A673 (cell line): ENCODE data around the gene TRIM43B. TPM values are rescaled to one million over a fixed set of nuclear protein-coding genes. Genes with fewer than 3 reads are reported as not detected.
"Not testable (repeated sequence)": the region's sequence is repeated elsewhere in the genome, so short reads cannot be mapped to it uniquely, and the experiment has no call there.

Experiments used
- BruUV-seq: library from RNA; stranded (reverse); fragments of 400-500 nt; replicated peaks from 2 replicates; lab custom pipeline; 2021; lab: Mats Ljungman, UMichigan
- CTCF ChIA-PET: fragments of 300-600 bp; sonication (Branson Sonifier 250); formaldehyde crosslinking; loops from one replicate; lab custom pipeline; 2022; ENCODE audit warnings: antibody characterized with exemption; lab: Charles Lee
- POLR2A ChIA-PET: fragments of 300-600 bp; sonication (Branson Sonifier 250); formaldehyde crosslinking; loops from one replicate; lab custom pipeline; 2022; ENCODE audit warnings: antibody characterized with exemption; ENCODE audit not compliant: low non-redundant PET; lab: Charles Lee
- DNase-seq: peaks from one replicate; pipeline ENCODE4 v3.0.0-alpha.2; 2015; ENCODE audit warnings: low spot score
- H3K27ac ChIP-seq: fragments of 200-600 bp; sonication (generic); 2 replicates; pipeline ENCODE4 v1.5.1; 2016; ENCODE audit warnings: mixed run types, low read depth, mild to moderate bottlenecking, mixed read lengths, antibody characterized with exemption, low read length; ENCODE audit not compliant: poor library complexity, severe bottlenecking
- H3K27me3 ChIP-seq: fragments of 200-600 bp; sonication (generic); replicated peaks from 2 replicates; pipeline ENCODE4 v1.6.1; 2017; ENCODE audit warnings: mixed run types, low read depth, mild to moderate bottlenecking, mixed read lengths, antibody characterized with exemption, low read length; ENCODE audit not compliant: insufficient read depth, poor library complexity
- H3K36me3 ChIP-seq: fragments of 200-600 bp; sonication (generic); 2 replicates; pipeline ENCODE4 v1.6.1; 2016; ENCODE audit warnings: mixed run types, mild to moderate bottlenecking, mixed read lengths, antibody characterized with exemption, low read length; ENCODE audit not compliant: insufficient read depth, poor library complexity, severe bottlenecking
- H3K4me1 ChIP-seq: fragments of 200-600 bp; sonication (generic); 2 replicates; pipeline ENCODE4 v1.6.1; 2017; ENCODE audit warnings: mixed run types, mild to moderate bottlenecking, mixed read lengths, antibody characterized with exemption, low read length; ENCODE audit not compliant: insufficient read depth, poor library complexity, severe bottlenecking
- H3K4me3 ChIP-seq: fragments of 200-600 bp; sonication (generic); 2 replicates; pipeline ENCODE4 v1.5.1; 2016; ENCODE audit warnings: low read depth, mixed run types, mild to moderate bottlenecking, mixed read lengths, low read length; ENCODE audit not compliant: poor library complexity, severe bottlenecking
- H3K9me3 ChIP-seq: fragments of 200-600 bp; sonication (generic); 2 replicates; pipeline ENCODE4 v1.6.1; 2016; ENCODE audit warnings: mixed run types, low read depth, mild to moderate bottlenecking, mixed read lengths, antibody characterized with exemption, low read length; ENCODE audit not compliant: poor library complexity, severe bottlenecking
- intact Hi-C: fragments of 100-400 bp; cut with micrococcal nuclease; formaldehyde crosslinking; loops from one replicate; pipeline ENCODE4 v1.10.0; 2022; ENCODE audit not compliant: unreplicated experiment
- total RNA-seq: library from RNA; stranded (reverse); gene quantifications from 2 replicates; pipeline ENCODE4 v1.2.3, GENCODE V29; 2021

Gene TRIM43B
- total RNA-seq, 1 experiment from 2014 or later: not detected

DNA sequence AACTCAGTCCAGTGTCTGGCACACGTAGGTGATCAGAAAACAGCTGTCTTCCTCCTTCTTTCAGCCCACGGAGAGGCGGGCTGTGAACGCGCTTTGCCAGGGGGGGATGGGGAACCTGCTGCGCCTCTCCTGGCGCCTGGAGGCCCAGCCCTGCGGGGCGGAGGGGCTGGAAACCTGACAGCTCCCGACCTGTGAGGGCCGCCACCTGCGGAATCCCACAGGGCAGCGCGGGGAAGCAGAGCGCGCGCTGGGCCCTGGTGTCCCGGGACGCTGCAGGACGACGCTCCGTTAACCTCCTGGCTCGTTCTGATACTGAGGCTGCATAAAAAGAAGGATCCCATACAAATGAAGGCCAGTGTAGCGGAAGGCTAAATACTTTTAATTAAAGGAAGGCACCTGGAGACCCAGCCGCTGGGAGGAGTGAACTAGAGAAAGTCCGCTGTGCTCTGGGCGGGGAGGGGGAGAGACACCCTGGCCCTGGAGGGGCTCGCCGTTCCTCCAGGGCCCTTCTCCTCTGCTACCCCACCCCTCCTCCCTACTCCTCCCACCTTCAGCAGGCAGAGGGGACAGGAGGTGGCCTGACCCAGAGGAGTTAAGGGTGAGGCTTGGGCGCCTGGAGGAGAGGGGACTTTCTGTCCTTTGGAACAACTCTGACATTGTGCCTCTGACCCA lies 57.2 kb downstream of the TRIM43B start:
- POLR2A ChIA-PET, H3K27me3 ChIP-seq: not testable (repeated sequence)

More for the DNA sequence above, 57.2 kb downstream of the TRIM43B start:
- H3K9me3 ChIP-seq, H3K4me1 ChIP-seq, DNase-seq, H3K4me3 ChIP-seq, H3K36me3 ChIP-seq, intact Hi-C loops, BruUV-seq, H3K27ac ChIP-seq, CTCF ChIA-PET: not testable (repeated sequence)

Other genes starting within 250 kb of the TRIM43B start
- 1.4 and 1.6 TPM in 2 replicates for gene PROM2, start 210.3 kb downstream of the TRIM43B start, total RNA-seq
- 0.24 and 0.45 TPM in 2 replicates for gene KCNIP3, start 187.4 kb downstream of the TRIM43B start, total RNA-seq
- 28.9 and 34.4 TPM in 2 replicates for gene FAHD2A, start 82.0 kb downstream of the TRIM43B start, total RNA-seq
- gene TRIM43, start 107.2 kb upstream of the TRIM43B start, total RNA-seq: not detected in 2 replicates